AG10803 (cell line): Measurements from ENCODE around the gene SLC30A2.

Experiments
- DNase-seq: peaks from one replicate; pipeline ENCODE4 v3.0.0; 2010; ENCODE audit warnings: low read depth
- H3K4me3 ChIP-seq: 2 replicates; pipeline ENCODE4 v1.5.1; 2011; ENCODE audit warnings: mild to moderate bottlenecking, low read length, control low read depth
- TF ChIP-seq, protein P1 (sequence below): conservative IDR thresholded peaks from 2 replicates; pipeline ENCODE4 v1.5.1; 2011; ENCODE audit warnings: mild to moderate bottlenecking, low read length, control low read depth, inconsistent platforms

The SLC30A2 gene

DNA sequence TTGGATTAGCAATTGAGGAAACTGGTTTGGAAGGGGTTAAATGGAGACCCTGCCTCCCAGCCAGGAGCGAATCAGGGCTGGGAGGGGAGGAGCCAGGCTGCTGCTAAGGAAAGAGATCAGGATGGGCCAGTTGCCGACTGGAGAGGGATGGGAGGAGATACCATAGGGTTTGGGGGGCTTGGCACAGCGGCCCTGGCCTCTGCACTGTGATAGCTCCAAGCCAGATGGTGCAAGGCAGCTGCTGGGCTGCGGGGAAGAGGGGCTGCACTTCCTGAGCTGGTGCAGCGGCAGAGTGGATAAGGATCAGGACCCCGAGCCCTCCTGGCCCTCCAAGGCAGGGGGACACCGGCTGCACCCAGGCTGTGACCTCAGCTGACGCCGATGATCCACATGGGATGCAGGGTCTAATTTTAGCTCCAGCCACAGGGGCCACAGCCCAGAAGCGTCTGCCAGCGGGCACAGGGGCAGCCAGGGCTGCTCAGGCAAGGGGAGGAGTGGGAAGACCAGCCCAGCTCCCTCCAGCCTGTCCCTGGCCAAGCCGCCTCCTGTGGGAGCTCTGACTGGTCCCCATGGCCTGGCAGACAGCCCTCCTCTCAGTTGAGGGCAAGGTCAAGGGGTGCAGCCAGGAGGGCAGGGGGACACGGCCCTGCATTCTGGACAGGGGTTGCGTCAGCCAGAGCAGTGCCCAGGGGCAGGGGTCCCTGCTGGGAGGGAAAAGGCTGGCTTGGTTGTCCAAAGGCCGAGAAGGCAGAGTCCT is 24.1 kb downstream of the SLC30A2 start, which contains the start of gene EXTL1:
Gene EXTL1, plus strand, starts transcription at position 129 of the 757 bp plus-strand sequence. CDS start 872 bp downstream, outside the sequence.
- no peak for DNase-seq
- H3K4me3 ChIP-seq = peak within 1 kb of the TSS; percentile 52
- TF ChIP-seq, protein P1, sequence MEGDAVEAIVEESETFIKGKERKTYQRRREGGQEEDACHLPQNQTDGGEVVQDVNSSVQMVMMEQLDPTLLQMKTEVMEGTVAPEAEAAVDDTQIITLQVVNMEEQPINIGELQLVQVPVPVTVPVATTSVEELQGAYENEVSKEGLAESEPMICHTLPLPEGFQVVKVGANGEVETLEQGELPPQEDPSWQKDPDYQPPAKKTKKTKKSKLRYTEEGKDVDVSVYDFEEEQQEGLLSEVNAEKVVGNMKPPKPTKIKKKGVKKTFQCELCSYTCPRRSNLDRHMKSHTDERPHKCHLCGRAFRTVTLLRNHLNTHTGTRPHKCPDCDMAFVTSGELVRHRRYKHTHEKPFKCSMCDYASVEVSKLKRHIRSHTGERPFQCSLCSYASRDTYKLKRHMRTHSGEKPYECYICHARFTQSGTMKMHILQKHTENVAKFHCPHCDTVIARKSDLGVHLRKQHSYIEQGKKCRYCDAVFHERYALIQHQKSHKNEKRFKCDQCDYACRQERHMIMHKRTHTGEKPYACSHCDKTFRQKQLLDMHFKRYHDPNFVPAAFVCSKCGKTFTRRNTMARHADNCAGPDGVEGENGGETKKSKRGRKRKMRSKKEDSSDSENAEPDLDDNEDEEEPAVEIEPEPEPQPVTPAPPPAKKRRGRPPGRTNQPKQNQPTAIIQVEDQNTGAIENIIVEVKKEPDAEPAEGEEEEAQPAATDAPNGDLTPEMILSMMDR = no peak

DNA sequence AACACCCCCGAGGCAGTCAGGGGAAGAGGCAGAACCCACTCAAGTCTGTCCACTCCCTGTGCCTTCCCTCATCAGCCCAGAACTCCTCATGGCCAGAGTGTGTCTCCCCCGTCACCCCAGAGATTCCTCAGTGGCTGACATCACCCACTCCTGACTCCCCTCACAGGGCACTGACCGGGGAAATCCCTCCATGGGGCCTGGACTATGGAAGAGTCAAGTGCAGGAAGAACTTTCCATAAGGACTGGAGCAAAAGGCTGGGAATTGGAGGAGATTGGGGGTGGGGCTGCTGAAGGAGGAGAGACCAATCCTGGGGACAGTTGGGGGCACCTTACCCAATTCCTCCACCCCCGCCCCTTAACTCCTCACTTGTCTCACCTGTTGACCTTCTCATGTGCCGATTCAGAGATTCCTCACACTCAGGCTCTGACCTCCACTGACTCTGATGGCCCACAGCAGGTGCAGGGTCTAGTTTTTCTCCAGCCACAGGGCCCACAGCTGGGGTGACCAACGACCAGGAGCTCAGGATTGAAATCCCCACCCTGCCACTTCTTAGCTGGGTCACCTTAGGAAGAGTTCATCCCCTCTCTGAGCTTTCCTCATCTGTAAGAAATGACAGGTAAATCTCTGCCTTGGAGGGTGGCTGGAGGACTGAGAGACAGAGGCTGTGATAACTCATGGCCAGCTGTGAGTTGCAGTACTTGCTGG is 24.8 kb downstream of the SLC30A2 start:
- DNase-seq = no peak
- H3K4me3 ChIP-seq = no peak overlapping the region; the same call in 1 of the 2 replicates
- TF ChIP-seq, protein P1 = no peak

DNA sequence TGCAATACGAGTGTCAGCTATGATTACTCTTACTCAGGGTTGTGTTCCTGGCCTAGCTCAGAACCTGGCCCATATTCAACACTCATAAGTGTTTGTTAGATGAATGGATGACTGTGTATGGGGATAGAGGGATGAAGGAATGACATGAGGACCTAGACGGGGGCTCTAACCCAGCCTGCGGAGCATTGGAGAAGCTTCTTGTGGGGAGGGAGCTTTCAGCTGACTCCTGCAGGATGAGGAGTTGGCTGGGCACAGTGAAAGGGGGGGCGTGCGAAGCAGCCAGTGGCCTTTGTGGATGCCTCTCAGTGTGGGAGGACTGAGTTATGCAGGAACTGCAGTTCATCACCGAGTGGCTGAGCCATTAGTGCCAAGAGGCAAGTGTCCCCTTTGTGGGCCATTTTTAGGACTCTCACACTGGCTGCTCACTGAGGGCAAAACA is 25.6 kb downstream of the SLC30A2 start:
- H3K4me3 ChIP-seq = no peak overlapping the region
- TF ChIP-seq, protein P1 = no peak
- peak; percentile 56 for DNase-seq

DNA sequence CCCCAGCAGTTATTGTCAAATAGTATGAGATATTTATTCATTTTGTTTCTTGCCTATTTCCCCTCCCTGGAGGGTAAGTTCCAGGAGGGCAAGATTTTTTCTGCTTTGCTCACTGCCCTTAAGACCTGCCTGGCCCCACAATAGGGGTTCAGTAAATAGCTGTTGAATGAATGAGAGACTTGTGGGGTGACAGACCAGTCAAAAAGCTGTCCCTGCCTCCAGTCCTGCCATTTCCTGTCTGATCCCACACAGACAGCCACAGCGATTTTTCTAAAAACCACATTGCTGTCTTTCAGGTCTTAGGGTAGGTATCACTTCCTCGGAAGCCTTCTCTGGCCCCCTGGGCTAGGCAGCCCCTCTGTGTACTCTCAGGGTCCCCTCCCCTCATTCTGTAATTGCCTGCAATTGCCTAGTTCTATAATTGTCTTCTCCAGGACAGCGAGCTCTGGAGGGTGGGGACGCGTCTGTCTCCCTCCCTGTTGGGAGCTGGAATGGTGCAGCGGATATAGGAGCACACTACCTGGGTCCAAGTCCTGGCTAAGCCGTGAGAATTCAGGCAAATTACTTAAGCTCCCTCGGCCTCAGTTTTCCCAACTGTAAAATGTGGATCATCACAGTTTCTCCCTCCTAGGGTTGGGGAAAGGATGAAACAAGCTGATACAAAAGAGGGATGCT is 26.1 kb downstream of the SLC30A2 start:
- peak; percentile 76 for DNase-seq
- H3K4me3 ChIP-seq = no peak overlapping the region
- TF ChIP-seq, protein P1 = no peak

DNA sequence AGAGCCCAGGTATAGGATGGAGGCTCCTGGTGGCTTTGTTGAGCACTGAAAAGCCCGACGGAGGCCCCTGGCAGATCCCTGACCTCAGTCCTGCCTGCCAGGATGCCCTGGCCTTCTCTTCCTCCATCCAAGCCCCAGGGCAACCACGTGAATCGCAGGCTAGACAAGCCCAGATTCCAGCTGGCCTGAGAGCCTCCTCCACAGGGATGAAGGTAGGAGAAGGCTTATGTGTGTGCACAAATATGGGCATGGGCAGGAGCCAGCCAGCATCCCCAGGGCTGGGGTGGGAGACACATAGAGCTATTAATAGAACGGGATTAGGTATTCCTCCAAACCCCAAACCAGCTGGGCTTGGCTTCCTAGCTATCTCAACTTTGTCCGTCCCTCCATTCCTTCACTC is 28.3 kb downstream of the SLC30A2 start:
- TF ChIP-seq, protein P1 = no peak
- peak; percentile 48 for DNase-seq
- H3K4me3 ChIP-seq = no peak overlapping the region

DNA sequence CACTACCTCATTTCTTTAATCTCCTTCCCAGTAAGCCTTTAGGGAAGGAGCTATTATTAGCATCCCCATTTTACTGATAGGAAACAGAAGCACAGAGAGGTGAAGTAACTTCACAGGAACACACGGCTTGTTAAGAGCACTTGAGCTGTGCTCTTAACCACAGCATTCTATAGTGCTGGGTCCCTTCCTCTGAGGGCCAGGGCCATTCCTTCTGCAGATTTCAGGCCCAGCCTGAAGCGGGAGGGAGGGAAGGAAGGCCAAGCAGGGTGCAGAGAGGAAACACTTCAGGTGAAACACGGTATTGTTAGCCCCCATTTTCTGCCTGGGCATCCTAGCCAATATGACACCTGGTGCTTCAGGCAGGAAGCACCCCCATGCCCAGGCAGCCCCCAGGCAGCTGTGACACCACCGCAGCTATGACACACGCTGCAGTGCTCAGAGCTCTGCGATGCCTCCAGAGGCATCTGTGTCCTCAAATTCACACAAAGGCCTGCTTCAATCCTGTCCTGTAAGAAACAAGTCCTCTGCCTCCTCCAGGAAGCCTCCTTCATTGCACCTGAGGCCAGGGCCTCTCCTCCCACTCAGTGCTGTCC is 28.9 kb downstream of the SLC30A2 start:
- H3K4me3 ChIP-seq = no peak overlapping the region
- TF ChIP-seq, protein P1 = no peak
- DNase-seq = no peak
